Activated B cell treated with CpG ODN at 0.5 μM for 24 hours (primary cell): ENCODE measurements around the gene ICA1. TPM values are rescaled to one million over a fixed set of nuclear protein-coding genes. Genes with fewer than 3 reads are reported as not detected.

ENCODE experiments used
- ATAC-seq: fragments of 200-7000 bp; cut with Tn5 transposase; one replicate; pipeline ENCODE4 v1.10.0; 2021; ENCODE audit warnings: low read depth, mild to moderate bottlenecking, moderate library complexity
- CTCF ChIA-PET: fragments of 350-600 bp; sonication (Branson Sonifier 250); formaldehyde crosslinking; loops from one replicate; lab custom pipeline; 2021; ENCODE audit warnings: antibody characterized with exemption; lab: Charles Lee
- POLR2A ChIA-PET: fragments of 350-600 bp; sonication (Branson Sonifier 250); formaldehyde crosslinking; loops from one replicate; lab custom pipeline; 2021; ENCODE audit warnings: antibody characterized with exemption; lab: Charles Lee
- DNase-seq: peaks from one replicate; pipeline ENCODE4 v3.0.0; 2022
- H3K27ac Mint-ChIP-seq: one replicate; pipeline ENCODE4 v1.8.0; 2020; ENCODE audit warnings: mixed read lengths
- H3K27me3 Mint-ChIP-seq: one replicate; pipeline ENCODE4 v1.8.0; 2021; ENCODE audit warnings: mixed read lengths
- H3K36me3 Mint-ChIP-seq: one replicate; pipeline ENCODE4 v1.8.0; 2021; ENCODE audit warnings: low read depth, mixed read lengths
- H3K4me1 Mint-ChIP-seq: one replicate; pipeline ENCODE4 v1.8.0; 2021; ENCODE audit warnings: mixed read lengths
- H3K4me3 Mint-ChIP-seq: one replicate; pipeline ENCODE4 v1.8.0; 2020; ENCODE audit warnings: mild to moderate bottlenecking, mixed read lengths
- H3K9me3 Mint-ChIP-seq: one replicate; pipeline ENCODE4 v1.8.0; 2020; ENCODE audit warnings: mixed read lengths
- CTCF ChIP-seq: fragments of 200-600 bp; IDR thresholded peaks from one replicate; pipeline ENCODE4 v1.8.0; 2022; ENCODE audit warnings: antibody characterized with exemption, mild to moderate bottlenecking
- intact Hi-C: fragments of 100-400 bp; cut with micrococcal nuclease; formaldehyde crosslinking; loops from one replicate; pipeline ENCODE4 v1.15.1; 2024
- total RNA-seq: library from RNA; stranded (reverse); gene quantifications from 2 replicates; pipeline ENCODE4 v1.2.3, GENCODE V29; 2022

Gene ICA1
- total RNA-seq, 1 donor from 2014 or later = not detected

GRCh38 chr7:8214244-8214824 is 47.6 kb downstream of the ICA1 start:
- intact Hi-C loops = loop anchor here (10.0 kb wide), 1 partner anchor 1620 kb away; the partner anchor contains the start of gene INTS15
- no peaks in the 10 kb centered on the region for H3K36me3 Mint-ChIP-seq
- CTCF ChIA-PET = interaction anchor here (0.5 to 2.1 kb wide), 3 partner anchors 533 to 1500 kb away, joined by 3 to 7 read pairs (median 3); no protein-coding TSS in a partner anchor
- no peak for TF ChIP-seq CTCF
- POLR2A ChIA-PET = interaction anchor here (0.6 kb wide), 1 partner anchor 531 kb away, joined by 5 read pairs; no protein-coding TSS in a partner anchor
- no peak overlapping the region for H3K4me3 Mint-ChIP-seq
- no peaks in the 10 kb centered on the region for H3K27me3 Mint-ChIP-seq
- no peak for ATAC-seq
- H3K4me1 Mint-ChIP-seq = no peaks in the 10 kb centered on the region
- no peak for DNase-seq
- no peaks in the 10 kb centered on the region for H3K9me3 Mint-ChIP-seq
- no peak overlapping the region for H3K27ac Mint-ChIP-seq

- Mint-ChIP-seq H3K4me1 (no peaks in the 10 kb centered on the region), H3K4me3 (no peak overlapping the region), H3K9me3 (no peaks in the 10 kb centered on the region), H3K27me3 (no peaks in the 10 kb centered on the region), H3K27ac (no peak overlapping the region), H3K36me3 (no peaks in the 10 kb centered on the region)
- ChIA-PET POLR2A (no interaction called here), CTCF (no interaction called here)
- TF ChIP-seq CTCF = no peak
- no peak for ATAC-seq
- intact Hi-C loops = loop anchor here (10.0 kb wide), 1 partner anchor 1619 kb away; the partner anchor contains the start of gene INTS15
- no peak for DNase-seq
Measured at GRCh38 chr7:8213381-8213780, 48.6 kb downstream of the ICA1 start.

- DNase-seq (no peak), ATAC-seq (no peak)
- no peak for TF ChIP-seq CTCF
- Mint-ChIP-seq H3K36me3 (no peaks in the 10 kb centered on the region), H3K4me3 (no peak overlapping the region), H3K27ac (no peak overlapping the region), H3K4me1 (no peaks in the 10 kb centered on the region), H3K9me3 (no peaks in the 10 kb centered on the region), H3K27me3 (no peaks in the 10 kb centered on the region)
- ChIA-PET POLR2A (no interaction called here), CTCF (interaction anchor here (1.0 kb wide), 1 partner anchor 1108 kb away, joined by 3 read pairs; no protein-coding TSS in a partner anchor)
- intact Hi-C loops = loop anchor here (10.0 kb wide), 1 partner anchor 1618 kb away; the partner anchor contains the start of gene INTS15
Measured at GRCh38 chr7:8212638-8213037, 49.3 kb downstream of the ICA1 start.

GRCh38 chr7:8211725-8212096 is 50.3 kb downstream of the ICA1 start:
- Mint-ChIP-seq H3K36me3 (no peaks in the 10 kb centered on the region), H3K4me1 (no peaks in the 10 kb centered on the region), H3K9me3 (no peaks in the 10 kb centered on the region), H3K27me3 (no peaks in the 10 kb centered on the region), H3K27ac (no peak overlapping the region), H3K4me3 (no peak overlapping the region)
- ChIA-PET CTCF (interaction anchor here (1.0 kb wide), 1 partner anchor 1107 kb away, joined by 3 read pairs; no protein-coding TSS in a partner anchor), POLR2A (no interaction called here)
- TF ChIP-seq CTCF = no peak
- intact Hi-C loops = loop anchor here (10.0 kb wide), 1 partner anchor 1617 kb away; the partner anchor contains the start of gene INTS15
- ATAC-seq (no peak), DNase-seq (no peak)

GRCh38 chr7:8210845-8211724 is 50.9 kb downstream of the ICA1 start:
- ATAC-seq = no peak
- intact Hi-C loops = loop anchor here (10.0 kb wide), 1 partner anchor 1616 kb away; the partner anchor contains the start of gene INTS15
- Mint-ChIP-seq H3K36me3 (no peaks in the 10 kb centered on the region), H3K9me3 (no peaks in the 10 kb centered on the region), H3K4me3 (no peak overlapping the region), H3K4me1 (no peaks in the 10 kb centered on the region), H3K27me3 (peaks cover 1% of the 10 kb centered on the region), H3K27ac (no peak overlapping the region)
- no peak for DNase-seq
- no peak for TF ChIP-seq CTCF
- ChIA-PET CTCF (no interaction called here), POLR2A (no interaction called here)
